H54 (cell line): ENCODE measurements around the gene RBM39.

Source experiments
- DNase-seq: peaks from one replicate; pipeline ENCODE4 v3.0.0; 2011; ENCODE audit warnings: low spot score, mixed read lengths; ENCODE audit not compliant: insufficient read length
- FAIRE-seq: peaks from 3 replicates; lab custom pipeline; 2011; peaks lifted over from hg19 to GRCh38; lab: Jason Lieb, UNC
- POLR2A ChIP-seq: IDR thresholded peaks from 2 replicates; pipeline ENCODE4 v1.6.1; 2011; ENCODE audit warnings: low read depth, mild to moderate bottlenecking, low read length

RBM39 gene

GRCh38 chr20:35654415-35654814 lies 87.6 kb downstream of the RBM39 start:
- FAIRE-seq, result no peak
- no peak for TF ChIP-seq POLR2A

DNA sequence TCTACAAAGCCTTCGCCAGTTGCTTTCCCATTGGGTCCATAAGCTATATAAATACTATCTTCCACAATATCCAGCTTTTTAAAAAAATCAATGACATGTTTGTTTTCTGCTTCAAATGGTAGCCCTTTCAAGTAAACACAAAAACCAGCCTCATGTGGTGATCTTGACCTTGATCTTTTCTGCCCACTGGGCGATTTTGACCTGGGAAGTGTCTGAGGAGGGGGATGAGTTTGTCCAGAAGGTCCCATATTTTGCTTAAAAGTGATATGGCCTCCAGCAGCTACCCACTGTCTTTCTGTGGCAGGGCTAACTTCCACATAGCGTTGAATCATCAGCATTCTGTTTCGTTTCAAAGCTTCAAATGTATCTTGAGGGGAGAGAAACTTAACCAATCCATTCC lies 88.2 kb downstream of the RBM39 start:
- DNase-seq, result no peak
- no peak for TF ChIP-seq POLR2A
- FAIRE-seq, result no peak

More at GRCh38 chr20:35654415-35654814, 87.6 kb downstream of the RBM39 start:
- DNase-seq, result no peak
